NCI-H524 treated with DMSO at 0.1 percent for 48 hours (cell line): Measurements from ENCODE around the gene TGM3.

ENCODE experiments used
- DNase-seq: peaks from one replicate; lab custom pipeline; 2025; lab: John Stamatoyannopoulos, UW

Gene TGM3

DNA sequence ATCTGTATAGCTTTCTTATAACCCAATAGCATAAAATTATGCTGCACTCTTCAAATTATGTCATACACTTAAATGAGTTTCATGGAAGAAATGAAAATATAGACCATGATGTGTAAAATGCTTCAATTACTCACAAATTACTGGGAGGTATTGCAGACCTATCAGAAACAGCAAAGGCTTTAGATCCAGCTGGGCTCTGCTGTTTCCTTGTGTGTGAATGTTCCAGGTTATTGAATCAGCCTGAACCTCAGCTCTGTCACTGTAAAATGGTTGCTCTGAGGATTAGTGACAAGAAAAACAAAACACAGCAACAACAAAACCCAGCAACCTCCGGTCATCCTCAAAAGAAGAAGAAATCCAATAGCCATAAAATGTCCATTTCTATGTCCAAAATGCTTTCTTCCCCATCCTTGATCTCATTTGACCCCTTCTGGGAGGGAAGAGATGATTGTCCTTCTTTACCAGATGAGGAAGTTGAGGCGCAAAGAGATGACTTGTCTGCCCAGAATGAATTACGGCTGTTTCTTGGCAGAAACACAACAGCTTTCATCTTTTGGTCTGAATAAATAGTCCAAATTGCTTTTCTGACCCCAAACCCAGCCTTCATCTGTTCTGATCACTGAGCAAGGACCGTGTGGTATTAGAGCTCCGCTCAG is 42.7 kb downstream of the TGM3 start:
- DNase-seq = no peak

DNA sequence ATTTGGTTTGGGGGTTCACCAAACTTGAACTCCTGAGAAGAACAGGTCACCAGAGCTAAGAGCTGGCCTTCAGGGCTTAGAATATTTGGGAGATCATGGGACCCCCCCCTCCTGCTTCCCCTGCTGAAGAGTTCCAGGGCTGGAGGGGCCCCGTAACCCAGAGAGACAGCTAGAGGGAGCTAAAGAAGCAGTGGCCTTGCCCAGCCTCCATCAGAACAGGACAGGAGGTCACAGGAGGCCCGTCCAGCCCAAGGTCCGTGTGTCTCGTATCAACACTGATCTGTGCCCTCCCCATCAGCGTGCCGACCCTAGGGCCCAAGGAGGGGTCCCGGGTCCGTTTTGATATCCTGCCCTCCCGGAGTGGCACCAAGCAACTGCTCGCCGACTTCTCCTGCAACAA is 44.3 kb downstream of the TGM3 start:
- no peak for DNase-seq

DNA sequence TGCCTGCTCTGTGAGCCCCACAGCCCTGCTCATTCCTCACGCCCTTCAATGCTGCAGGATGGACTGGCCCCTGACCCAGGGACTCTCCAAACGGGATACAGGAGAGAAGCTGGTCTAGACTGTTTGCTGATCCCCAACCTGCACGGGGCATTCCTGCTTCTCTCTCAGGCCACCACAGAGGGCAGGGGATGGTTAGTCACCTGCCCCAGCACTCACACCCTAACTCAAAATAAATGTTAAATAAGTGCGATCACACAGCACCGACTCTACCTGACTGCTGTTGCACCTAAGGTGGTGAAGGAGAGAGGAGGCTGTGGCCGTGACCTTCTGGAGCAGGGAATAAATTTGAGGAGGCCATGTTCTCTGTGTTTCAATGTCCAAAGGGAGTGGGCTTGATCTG is 45.0 kb downstream of the TGM3 start:
- DNase-seq = no peak

DNA sequence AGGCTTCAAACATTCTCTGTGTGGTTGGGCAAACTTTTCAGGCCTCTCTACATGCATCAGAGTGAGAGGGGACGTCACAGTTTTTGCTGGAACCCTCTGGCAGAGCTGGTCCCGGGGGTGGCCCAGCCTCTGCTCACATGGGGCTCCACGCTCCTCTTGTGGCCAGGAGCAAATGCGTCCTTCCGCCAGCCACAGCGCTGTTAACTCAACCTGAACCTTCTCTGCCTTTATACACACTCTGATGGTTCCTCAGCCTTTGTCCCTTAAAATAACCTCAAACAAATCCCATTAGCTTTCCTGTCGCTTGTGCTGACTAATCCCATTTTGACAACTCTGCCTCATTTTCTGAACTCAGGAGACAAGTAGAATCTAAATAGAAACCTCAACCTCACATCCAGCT is 45.5 kb downstream of the TGM3 start:
- no peak for DNase-seq

DNA sequence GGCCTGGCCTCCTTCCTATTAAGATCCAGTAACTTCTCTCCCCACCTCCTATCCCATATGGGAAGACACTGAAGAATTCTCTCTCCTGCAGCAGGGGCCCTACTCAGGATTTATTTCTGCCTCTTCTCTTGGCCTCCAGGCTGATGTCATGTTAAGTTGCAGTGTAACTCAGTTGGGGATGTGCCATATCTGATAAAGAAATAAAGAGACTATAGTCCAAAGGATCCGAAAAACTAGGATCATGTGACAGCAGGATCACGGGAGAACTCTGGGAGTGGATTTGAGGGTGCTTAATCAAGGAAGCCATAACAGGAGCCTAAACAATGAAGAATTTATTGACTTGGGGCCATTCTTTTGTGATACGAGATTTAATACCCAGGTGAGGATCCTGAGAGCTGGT is 46.4 kb downstream of the TGM3 start:
- DNase-seq = no peak

DNA sequence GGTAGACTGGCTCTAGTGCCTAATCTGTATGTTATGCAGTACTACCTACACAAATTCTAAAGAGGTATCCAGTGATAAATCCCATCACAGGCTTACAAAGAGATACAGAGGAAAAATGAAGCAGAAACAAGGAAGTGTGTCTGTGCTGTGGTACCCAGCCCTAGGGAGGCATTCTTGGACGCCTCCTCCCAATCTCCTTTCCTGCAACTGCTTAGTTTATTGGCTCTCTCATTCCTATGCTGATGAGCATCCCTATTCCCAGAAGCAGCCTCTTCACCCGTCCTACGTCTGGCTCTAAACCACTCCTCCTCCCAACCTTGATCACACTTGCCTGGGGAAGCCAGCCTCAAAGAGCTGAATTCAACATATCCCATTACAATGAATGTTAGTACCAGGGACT is 50.4 kb downstream of the TGM3 start:
- DNase-seq = no peak

DNA sequence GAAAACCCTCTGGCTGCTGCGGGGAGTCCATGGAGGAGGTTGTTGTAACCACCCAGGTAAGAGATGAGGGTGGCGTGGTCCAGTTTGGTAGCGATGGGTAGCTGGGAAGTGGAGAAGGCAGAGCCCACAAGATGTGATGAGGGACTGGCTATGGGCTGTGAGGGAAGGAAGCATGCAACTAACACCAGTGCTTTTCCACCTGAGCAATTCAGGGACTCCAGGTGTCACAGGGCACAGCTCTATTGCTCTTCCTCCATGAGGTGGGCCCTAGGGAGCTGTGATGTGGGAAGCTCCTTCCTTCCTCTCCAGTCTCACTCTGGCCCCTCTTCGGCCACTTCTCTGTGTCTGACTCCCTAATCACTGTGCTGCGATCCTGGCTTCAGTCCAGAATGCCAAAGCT is 52.5 kb downstream of the TGM3 start:
- DNase-seq = no peak

DNA sequence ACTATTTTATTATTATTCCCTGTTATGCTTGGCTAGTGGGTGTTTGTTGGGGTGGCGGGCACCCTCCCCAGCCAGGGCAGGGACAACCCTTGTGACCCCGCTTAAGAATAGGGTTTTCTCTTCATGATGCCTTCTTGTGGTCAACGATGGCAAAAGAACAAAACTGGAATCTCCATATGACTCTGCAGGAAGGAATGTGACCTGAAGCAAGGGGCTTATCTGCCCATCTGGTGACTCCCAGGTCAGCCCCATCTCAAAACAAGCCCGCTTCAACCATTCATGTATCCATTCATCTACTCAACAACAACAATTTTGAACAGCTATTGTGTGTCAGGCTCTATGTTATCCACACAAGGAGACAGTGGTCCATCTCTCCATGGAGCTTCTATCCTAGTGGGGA is 54.0 kb downstream of the TGM3 start:
- DNase-seq = no peak

DNA sequence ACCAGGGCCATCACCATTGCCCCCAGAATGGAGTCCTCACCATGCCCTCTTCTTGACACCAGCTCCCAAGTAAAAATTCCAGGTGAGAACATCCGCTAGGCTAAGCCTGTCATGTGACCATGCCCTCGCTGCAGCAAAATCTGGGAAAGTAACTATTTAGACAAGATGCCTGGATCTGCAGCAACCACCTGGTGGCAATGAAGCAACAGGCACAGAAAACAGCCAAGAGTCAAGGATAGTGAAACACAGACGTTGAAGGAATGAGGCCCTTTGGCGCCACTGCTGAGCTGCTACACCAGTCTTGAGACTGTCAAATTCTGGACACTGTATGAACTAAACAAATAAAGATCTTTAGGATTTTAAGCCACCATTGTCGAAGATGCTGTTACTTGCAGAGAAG is 54.8 kb downstream of the TGM3 start:
- DNase-seq = no peak

DNA sequence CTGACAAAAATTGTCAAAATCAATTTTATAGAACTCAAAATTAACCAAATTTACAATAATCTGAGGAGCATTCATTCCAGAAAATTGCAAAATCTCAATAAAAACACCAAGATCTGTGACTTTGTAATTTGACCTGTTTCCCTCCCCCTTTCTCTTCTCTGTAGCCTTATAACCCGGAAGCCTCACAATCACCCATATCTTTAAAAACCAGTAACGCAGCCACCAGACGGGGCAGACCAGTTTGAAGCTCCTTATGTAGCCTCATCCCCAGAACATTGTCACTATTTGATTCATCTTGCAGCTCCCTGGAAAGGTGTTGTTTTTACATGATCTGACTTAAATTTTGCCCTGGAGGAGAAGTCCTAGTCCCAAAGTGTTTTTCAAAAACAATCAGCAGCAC is 57.4 kb downstream of the TGM3 start:
- DNase-seq = no peak

DNA sequence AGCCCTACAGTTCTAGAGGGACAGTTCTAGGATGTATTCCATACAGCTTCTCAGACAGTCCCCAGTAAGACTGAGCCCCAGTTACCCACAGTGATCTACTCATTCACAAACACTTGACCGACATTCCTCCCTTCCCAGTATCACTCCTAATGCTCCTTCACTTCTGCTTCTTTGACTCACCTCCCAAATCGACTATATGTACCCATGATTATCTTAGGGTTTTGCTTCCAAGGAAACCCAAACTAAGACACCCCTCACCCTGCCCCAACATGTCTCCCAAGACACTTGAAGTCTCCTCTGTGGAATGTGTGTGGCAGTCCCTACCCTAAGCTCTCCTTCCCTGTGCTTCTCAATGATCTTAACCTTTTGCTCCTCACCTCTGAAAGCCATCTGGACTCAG is 61.3 kb downstream of the TGM3 start:
- no peak for DNase-seq

DNA sequence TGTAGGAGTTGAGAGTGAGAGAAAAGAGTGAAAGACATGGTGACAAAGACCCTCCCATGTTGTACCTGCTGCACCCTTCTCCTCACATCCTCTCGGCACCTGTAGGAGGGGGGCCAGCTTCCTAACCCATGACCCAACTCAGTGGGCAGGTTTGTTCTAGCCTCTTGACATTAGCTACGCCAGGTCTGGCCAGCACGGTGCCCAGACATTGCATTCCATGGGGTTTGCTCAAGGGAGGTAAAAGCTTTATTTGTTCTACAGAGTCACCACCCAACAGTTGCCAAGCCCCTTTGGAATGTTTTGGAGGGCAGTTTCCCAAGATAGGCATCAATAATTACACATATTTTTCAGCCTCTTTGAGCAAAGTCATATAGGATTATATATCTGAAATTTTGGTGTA is 62.2 kb downstream of the TGM3 start:
- DNase-seq = no peak

DNA sequence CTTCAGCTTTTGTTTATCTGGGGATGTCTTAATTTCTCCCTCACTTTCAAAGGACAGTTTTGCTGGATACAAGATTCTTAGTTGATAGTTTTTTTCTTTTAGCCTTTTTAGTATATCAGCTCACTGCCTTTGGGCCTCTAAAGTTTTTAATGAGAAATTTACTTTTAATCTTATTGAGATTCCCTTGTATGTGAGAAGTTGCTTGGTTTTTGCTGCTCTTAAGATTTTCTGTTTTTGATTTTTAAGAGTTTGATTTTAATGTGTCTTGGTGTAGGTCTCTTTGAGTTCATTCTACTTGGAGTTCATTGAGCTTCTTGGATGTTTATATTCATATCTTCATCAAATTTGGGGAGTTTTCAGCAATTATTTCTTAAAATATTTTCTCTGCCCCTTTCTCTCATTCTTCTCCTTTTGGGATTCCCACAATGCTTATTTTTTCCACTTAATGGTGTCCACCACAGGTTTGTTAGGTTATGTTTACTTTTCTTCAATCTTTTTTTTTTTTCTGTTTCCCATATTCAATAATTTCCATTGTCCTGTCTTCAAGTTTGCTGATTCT is 65.3 kb downstream of the TGM3 start:
- no peak for DNase-seq

DNA sequence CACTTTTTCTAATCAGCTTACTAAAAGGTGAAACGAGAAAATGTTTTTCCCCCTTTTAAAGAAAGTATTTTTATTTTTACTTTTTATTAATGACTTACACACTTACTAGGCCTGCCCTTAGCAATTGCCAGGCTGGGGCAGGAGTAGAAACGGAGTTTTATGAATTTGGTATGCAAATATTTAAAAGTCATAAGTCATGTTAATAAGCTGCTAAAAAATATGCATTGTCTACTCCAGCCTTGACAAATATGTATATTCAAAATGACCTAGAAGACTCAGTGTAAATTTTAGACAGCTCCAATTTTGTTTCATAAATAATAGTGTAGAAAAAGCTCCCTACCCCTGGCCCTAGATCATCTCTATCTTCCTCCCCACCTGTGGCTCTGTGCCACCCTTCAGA is 67.4 kb downstream of the TGM3 start:
- DNase-seq = no peak

DNA sequence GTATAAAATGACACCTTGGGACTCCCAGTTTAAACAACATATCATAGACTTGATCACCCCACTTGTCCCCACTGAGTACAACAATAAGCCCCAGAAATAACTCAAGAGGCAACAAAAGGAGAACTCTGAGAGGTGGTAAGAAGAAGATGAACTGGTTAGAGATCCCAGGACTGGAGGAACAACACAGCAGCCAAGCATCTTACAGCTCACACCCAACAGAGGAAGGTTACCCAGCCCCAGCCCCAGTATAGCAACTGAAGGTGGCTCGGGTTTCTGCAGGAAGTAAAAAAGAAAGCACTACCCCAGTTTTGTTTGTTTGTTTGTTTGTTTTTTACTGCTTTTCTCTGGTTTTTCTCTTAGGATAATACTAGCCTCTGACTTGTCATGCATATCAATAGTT is 67.8 kb downstream of the TGM3 start:
- DNase-seq = no peak

DNA sequence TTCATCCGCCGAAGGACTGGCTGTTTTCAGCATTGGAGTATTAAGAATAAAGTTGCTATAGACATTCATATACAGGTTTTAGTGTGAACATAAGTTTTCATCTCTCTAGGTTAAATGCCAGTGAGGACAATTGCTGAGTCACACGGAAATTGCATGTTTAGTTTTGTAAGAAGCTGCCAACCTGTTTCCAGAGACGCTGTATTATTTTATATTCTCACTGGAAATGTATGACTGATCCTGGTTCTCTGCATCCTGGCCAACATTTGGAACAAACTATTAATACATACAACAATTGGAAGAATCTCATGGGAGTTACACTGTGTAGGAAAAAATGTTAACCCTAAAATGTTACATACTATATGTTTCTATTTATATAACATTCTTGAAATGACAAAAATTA is 68.2 kb downstream of the TGM3 start:
- no peak for DNase-seq

DNA sequence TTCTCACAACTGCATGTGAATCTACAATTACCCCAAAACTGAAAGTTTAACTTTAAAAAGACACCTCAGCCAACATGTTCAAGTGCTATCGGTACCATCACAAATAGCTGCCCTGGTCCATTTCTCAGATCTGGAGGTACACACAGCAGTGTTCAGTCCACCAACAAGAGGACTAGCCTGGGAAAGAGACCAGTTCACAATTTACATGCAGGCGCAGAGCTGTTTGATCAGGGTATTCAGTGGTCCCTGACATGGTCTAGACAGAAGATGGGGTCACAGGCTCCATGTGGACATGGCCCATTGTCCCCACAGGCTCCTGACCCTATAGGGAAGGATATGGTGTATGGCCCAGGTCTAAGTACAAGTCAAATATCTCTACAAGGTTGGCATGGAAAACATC is 69.3 kb downstream of the TGM3 start:
- no peak for DNase-seq

DNA sequence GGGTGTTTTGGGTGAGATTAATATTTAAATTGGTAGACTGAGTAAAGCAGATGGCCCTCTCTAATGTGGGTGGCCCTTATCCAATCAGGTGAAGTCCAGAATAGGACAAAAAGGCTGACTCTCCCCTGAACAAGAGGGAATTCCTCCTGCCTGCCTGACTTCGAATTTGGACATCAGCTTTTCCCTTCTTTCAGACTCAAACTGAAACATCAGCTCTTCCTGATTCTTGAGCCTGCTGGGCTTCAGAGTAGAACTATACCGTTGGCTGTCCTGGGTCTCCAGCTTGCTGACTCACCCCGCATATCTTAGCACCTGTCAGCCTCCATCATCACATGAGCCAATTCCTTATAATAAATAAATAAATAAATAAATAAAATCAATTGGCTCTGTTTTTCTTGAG is 69.9 kb downstream of the TGM3 start:
- no peak for DNase-seq

DNA sequence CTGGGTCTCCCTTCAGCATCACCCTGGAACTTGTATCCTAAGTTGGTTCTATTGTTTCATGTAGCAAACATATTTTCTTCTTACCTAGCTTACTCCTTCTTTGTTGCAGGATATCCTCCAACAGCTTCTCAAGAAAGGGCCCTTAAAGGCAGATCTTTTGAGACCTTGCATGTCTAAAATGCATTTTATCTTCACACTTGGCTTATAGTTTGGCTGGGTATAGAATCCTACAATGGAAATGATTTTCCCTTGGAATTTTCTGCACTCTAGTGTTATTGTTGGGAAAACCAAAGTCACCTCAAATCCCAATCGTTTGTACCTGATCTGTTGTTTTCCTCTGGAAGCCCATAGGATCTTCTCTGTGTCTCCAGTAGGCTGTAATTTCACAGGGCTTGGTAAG is 72.8 kb downstream of the TGM3 start:
- no peak for DNase-seq

DNA sequence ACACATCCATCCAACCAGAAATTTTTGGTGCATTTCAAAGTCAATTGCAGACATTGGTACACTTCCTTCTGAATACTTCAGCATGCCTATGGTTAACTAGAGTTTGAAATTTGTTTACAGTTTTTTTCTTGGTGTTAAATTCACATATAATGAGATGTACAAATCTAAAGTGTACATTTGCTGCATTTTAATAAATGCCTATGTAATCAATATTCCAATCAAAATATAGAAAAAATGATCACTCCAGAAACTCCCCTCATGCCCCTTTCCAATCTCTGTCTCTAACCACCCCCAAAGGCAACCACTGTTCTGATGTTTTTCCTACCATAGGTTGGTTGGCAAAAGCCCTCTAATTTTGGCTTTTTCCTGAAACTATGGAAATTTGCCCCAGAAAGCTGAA is 77.3 kb downstream of the TGM3 start:
- no peak for DNase-seq

DNA sequence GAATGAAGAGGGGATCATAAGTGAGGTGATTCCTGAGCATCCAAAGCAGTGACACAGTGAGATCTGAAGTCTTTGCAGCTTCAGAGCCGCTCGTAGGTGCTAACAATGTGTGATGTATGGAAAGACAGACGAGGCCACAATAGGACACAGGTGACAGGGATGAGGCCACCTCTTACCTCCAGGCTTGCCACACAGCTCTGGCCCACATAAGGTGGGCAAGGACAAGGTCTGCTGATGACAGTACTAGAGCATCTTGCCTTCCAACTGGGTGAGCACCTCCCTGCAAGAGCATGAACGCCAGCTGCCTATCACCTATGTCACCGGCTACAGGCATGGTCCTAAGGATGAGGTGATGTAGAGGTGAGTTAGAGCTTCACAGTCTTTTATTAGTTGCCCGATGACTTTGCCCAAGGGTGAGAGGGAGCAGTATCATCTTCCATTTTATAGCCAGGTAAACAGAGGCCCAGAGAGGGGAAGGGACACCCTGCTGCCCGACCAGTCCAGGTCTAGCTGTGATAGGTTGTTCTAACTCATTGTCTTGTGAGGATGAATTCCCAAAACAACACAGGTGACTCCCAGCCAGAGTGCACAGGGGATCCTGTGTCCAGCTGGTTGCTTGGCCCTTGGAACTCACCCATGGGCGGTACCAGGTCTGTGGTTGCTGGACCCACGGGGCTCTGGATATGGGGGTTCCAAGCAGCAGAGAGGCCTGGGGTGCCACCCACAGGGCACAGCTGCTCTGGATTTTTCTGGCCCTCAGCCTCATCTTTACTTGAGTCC is 78.7 kb downstream of the TGM3 start:
- no peak for DNase-seq

DNA sequence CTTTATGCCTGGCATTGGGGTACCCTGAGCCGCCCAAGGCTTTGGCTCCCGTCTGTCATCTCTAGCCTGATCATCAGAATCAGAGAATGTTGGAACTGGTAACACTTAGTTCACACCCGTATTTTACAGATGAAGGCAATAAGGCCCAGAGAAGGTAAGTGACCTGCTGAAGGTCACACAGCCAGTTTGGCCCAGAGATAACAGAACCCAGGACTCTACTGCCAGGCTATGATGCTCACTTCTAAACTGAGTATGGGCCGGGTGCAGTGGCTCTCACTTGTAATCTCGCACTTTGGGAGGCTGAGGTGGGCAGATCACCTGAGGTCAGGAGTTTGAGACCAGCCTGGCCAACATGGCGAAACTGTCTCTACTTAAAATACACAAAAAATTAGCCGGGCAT is 83.1 kb downstream of the TGM3 start:
- no peak for DNase-seq

DNA sequence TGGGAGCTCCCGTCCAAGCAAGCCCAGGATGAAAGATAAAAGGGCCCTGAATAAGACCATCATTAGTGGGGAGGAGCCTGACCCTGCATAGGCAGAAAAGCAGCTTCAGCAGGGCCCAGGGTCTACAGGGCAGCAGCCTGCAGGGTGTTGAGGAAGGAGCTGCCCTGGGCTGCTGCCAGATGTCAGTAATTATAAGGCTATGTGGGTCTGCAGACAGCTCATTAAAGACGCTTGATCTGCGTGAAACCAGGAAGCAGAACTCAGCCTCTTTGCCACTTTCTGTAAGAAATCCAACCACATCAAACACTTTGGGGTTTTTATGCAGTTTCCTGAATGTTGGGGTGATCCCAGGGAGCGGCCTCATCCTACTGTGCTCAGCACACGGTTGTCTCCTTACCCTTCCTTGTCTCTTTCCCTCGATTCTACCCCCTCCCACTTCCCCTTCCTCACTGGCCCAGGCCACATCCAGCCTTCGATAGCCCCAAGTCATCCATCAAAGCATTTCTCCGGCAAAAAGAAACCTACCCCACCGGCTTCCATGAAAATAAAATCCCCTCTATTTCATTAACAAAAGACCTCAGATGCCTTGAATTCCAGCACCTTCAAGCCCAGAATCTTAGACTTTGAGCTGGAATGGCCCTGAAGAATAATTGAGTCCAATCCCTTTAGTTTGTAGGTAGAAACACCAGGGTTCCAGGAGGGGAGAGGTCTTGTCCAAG is 83.9 kb downstream of the TGM3 start:
- DNase-seq = no peak
